HG02884 (cell line): ENCODE results near the gene EMID1.

Source experiments
- ATAC-seq: cut with Tn5 transposase; IDR thresholded peaks from one replicate; pipeline ENCODE4 v1.9.1; 2021; ENCODE audit warnings: mild to moderate bottlenecking, moderate library complexity; ENCODE audit not compliant: unreplicated experiment

The EMID1 gene

DNA sequence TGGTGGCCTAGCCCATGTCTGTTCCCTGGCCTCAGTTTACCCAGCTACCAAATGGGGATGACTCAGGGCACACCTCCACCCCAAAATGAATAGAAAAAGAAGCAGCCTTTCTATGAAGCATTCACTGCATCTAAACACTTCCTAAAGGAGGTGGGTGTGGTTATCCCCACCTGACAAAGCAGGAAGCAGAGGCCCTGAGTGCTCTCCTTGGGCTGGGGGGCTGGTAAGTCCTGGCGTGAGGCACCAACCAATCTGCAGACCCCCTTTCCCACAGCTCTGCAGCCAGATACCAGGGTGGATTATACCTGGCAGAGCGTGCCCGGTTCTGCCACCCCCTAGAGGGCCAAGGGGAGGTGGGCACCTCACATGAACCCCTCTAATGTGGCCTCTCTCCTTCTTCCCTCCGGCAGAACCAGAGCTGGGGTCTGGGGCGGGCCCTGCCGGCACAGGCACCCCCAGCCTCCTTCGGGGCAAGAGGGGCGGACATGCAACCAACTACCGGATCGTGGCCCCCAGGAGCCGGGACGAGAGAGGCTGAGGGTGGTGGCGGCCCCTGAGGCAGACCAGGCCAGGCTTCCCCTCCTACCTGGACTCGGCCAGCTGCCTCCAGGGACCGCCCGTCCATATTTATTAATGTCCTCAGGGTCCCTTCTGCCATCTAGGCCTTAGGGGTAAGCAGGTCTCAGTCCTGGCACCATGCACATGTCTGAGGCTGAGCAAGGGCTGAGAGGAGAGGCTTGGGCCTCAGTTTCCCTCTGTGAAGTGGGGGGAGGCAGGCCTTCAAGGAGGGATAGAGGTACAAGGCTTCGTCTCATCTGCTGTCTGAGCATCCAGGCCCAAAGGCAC lies 52.9 kb downstream of the EMID1 start:
- ATAC-seq = no peak

- ATAC-seq = no peak
Observed at GRCh38 chr22:29259253-29259899, 53.7 kb downstream of the EMID1 start.

GRCh38 chr22:29260031-29260560 lies 54.4 kb downstream of the EMID1 start:
- ATAC-seq = no peak

DNA sequence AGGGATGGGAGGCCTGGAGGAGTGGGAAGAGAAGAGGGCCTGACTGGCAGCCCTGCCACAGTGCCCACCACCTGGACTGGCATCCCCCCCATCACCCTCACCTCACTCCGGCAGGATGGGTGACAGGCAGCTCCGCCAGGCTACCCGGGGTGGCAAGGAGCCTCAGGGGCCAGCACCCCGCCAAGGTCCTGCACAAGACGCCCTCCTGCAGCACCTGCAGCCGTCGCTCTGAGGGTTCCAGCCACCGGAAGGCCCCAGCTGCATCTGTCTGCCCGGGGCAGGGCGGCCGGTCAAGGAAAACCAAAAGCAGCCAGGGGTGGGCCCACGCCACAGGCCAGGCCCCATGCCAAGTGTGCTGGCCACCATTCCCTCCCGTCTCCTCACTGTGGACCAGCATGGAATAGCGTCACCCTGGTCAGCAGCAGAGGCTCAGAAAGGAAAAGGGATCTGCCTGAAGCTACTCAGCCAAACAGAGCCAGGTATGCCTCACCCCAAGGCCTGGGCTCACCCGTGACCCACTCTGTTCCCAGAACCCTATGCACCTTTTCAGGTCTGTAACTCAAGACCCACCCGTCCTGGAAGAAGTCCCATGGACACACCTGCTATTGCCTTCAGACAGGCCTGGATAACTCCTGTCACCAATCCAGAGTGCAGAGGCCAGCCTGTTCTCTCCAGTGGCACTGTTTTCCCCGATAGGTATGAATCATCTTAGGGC lies 55.1 kb downstream of the EMID1 start:
- ATAC-seq = no peak

DNA sequence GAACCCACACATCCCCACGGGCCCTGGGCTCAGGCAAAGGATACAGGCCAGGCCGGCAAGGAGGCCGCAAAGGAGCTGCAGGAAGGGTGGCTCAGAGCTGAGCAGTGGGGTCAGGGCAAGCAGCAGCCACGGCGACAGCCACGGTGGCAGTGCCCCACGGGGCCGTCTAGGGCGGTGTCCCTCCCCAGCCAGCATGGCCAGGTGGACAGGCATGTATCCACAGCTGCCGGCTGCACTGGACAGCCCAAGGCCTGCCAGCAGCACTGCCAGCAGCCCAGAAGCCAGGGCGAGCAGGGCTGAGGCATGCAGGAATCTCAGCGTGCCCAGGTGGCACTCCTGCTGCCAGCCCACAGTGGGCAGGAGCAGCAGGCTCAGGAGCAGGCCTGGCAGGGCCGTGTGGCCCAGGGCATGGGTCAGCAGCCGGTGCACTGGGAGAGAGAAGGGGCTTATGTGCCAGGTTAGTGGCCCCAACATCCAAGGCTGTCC lies 58.1 kb downstream of the EMID1 start:
- ATAC-seq = no peak

GRCh38 chr22:29265305-29265704 lies 59.6 kb downstream of the EMID1 start:
- no peak for ATAC-seq

GRCh38 chr22:29265929-29266328 lies 60.2 kb downstream of the EMID1 start:
- no peak for ATAC-seq

DNA sequence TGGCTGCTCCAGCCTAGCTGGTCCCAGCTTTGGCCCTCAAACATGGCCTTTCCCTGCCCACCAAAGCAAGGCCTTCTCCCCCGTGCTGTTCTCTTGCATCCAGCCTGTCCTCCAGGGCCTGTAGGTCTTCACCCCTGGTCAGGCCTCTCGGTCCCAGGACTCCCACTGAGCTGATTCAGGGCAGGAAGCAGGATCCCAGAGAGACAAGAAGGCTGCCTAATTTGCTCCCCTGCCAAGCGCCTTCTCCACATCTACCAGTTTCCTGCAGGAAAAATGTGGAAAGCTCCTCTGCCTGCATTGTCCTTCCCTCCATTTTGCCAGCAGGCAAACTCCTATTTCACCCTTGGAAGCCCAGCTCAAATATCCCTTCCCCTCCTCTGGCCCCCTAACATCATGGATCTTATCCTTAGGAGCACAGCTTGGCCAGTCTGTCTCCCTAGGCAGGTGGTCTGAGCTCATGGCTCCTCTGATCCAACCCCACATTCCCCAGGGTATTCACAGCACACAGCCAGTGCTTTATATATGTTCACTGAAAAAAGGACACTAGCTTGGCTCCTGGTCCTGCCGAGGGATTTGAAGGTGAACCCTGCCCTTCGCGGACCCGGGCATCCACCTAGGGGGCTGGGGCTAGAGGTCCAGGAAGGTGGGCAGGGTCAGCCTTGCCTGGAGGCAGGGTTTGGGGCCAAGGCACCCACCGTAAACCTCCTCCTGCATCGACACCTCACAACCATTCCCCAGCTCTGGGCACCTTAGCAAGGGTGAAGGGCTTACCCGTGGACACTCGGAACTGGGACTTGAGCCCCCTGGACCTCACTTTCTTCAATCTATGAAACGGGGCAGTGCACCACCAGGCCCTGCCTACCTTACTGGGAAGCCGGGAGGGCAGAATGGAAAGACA lies 61.1 kb downstream of the EMID1 start:
- no peak for ATAC-seq

GRCh38 chr22:29267462-29267857 lies 61.8 kb downstream of the EMID1 start:
- ATAC-seq = peak; percentile 32

GRCh38 chr22:29267858-29268510 lies 62.3 kb downstream of the EMID1 start, which contains the start of the genes EWSR1 and RHBDD3:
TSS of gene EWSR1 (plus strand) at chr22:29268268. CDS start at chr22:29268337, 69 bp downstream.
TSS of gene RHBDD3 (minus strand) at chr22:29267981. CDS start at chr22:29265626, 2,355 bp downstream.
- ATAC-seq = peak; percentile 50

- peak; percentile 23 for ATAC-seq
Observed at GRCh38 chr22:29268511-29269229, 63.0 kb downstream of the EMID1 start.

GRCh38 chr22:29269230-29269604 lies 63.5 kb downstream of the EMID1 start:
- no peak for ATAC-seq

DNA sequence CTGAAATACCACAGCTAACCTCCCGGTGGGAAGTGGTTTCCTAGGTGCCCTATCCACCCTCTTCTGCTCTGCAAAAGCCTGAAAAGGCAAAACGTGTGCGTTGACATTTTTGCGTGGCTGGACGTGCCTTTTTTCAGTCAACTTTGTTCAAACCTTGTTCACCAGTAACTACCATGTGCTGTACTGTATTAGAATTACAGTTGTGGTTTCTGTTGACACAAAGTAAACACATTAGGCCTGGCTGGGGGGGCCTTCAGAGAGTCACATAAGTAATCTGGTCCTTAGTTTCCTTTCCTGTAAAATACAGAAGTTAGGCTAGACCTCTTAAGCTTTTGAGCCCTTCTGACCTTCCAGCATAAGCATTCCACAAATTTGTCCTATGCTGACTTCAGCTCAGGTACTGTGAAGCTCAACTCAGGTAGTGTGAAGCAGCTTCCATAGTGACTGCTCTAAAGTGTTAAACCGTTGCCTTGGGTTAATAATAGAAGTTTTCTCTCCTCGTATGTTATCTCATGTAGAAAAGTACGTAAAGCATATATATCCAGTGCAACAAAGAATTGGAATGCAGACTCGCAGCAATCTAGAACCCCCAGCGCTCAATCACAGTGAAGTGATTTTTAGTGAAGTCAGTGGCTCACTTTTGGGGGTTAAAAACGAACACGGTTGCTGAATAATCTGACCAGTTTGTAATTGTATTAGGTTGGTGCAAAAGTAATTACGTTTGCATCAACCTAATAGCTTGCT lies 64.2 kb downstream of the EMID1 start:
- no peak for ATAC-seq

DNA sequence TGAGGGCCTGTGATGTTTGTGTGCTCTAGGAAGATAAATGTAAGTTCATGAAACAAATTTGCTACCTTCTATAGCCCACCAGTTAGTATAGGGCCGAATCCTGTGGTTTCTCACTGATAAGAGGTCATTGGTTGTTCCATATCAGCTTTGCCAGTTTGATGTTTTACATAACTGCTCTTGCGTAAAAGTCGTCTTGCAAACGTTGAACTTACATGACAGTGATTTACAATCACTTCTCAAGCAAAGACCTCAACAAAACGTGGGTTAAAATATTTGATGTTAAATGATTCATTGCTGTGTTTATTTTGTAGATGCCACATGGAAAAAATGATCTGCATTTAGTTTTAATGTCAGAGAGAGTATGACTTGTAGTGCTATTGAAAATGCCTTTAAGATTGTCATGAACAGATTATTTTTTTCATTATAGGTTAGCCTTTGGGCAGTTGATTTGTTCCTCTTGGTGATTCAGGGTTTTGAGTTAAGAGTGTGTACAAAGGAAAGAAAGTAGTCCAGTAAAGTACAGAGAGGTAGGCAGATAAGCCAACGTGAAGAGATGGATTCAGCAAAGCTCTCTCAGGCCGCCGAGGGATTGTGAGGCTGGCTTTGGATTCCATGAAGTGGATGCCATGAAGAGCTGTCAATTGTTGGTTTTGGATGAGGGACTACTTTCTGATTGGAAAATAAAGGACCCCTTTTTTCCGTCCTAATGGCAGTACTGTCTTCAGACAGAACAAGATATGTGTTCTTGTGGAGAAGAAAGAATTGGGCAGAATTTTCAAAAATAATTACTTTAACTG lies 65.0 kb downstream of the EMID1 start:
- ATAC-seq = no peak

GRCh38 chr22:29272624-29273023 lies 66.9 kb downstream of the EMID1 start:
- no peak for ATAC-seq

DNA sequence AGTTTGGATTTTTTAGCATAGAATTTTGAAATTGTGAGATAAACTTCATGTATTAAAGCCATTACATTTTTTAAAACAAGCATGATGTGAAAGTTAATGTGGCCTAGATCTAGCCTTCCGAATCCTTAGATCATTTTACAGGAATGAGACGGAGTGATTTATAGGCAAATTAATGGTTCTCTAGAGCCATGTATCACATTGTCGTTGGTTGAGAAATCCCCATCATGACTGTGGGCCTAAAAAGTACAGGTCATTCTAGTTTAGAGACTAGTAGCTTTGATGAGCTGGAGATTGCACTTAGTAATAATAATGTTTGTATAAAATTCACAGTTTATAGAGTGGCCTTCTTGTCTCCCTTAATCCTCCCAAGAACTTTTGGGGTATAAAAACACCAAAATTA lies 69.5 kb downstream of the EMID1 start:
- ATAC-seq = no peak

- ATAC-seq = no peak
Observed at GRCh38 chr22:29275819-29276565, 70.3 kb downstream of the EMID1 start.
